Brain pericyte (primary cell): Measurements from ENCODE around the gene KDM8.

Experiments
- DNase-seq: peaks from one replicate; pipeline ENCODE4 v3.0.0-alpha.2; 2012; ENCODE audit warnings: low read depth, low spot score

KDM8 gene

GRCh38 chr16:27215660-27216059, 12.3 kb downstream of the KDM8 start:
- no peak for DNase-seq

DNA sequence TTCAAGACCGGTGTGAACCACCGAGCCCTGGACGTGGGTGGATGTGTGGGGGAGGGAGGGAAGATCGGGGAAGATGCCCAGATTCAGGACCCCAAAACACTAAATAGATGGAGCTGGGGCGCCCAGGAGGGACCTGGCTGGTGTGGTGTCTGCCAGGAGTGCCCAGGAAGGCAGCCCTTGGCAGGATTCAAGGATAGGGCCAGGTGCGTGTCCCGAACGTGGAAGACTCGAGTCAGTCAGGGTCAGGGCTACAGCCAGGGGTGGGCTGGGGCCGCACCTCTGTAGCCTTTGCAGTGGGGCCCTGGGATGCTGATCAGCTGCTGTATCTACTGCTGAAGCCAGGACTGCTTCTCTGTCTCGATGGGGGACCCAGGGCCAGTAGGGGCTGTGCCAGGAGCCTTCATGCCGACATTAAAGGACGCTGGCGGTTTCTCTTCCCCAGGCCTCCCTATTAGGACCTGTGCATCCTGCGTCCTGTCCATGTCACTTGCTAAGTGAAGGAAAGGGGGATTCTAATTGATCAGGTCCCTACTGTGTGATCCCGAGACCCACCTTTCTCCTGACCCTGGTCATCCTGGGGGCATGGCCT, 13.1 kb downstream of the KDM8 start:
- no peak for DNase-seq

DNA sequence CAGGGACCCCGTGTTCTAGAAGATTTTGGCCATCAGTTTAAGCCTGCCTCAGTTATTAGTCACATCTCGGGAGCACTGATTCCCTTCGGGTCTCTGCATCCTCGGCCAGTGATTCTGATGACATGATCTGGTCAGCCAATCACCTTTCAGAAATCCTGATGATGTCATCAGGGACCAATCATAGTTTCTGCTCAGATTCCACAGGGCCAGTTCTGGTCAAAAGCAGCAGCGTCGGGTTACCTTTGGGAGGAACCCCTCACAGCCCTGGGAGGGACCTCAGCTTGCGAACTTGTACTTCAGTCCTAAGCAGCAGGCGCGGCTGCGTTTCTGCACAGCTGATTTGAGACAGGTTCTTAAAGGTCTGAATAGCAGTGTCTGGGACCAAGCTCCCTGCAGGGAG, 13.9 kb downstream of the KDM8 start:
- DNase-seq: no peak

DNA sequence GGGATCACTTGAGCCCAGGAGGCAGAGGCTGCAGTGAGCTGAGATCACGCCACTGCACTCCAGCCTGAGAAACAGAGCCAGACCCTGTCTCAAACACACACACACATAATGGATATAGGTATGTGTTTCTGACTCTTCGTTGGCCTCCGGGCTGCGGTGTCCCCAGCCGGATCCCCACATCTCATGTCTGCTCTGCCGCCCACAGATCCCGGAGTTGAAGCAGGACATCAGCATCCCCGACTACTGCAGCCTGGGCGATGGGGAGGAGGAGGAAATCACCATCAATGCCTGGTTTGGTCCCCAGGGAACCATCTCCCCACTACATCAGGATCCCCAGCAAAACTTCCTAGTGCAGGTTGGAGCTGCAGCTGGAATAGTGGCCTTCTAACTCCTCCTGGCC, 15.4 kb downstream of the KDM8 start:
- DNase-seq: no peak

GRCh38 chr16:27219161-27219560, 15.8 kb downstream of the KDM8 start:
- DNase-seq: no peak

DNA sequence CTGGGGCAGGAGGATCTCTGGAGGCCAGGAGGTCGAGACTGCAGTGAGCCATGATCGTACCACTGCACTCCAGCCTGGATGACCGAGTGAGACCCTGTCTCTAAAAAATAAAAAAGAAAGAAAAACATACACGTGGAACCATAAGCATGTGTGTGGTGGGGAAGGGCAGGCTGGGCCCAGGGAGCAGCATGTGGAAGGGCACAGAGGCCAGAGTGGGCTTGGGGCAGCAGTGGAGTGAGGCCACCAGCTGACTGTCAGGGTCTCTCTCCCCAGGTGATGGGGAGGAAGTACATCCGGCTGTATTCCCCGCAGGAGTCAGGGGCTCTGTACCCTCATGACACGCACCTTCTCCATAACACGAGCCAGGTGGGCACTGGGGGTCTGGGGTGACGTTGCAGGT, 16.8 kb downstream of the KDM8 start:
- DNase-seq: no peak

DNA sequence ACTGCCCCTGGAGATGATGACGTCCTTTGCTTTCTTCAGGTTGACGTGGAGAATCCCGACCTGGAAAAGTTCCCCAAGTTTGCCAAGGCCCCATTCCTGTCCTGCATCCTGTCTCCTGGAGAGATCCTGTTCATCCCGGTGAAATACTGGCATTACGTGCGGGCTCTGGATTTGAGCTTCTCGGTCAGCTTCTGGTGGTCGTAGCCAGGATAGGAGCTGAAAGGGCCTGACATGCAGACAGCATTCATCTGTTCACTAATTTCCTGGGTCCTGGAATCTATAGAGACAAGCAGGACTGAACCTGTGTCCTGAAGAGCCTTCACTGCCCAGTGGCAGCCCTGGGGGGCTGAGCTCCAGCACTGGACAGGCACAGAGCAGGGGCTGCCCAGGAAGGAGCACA, 17.2 kb downstream of the KDM8 start:
- no peak for DNase-seq

DNA sequence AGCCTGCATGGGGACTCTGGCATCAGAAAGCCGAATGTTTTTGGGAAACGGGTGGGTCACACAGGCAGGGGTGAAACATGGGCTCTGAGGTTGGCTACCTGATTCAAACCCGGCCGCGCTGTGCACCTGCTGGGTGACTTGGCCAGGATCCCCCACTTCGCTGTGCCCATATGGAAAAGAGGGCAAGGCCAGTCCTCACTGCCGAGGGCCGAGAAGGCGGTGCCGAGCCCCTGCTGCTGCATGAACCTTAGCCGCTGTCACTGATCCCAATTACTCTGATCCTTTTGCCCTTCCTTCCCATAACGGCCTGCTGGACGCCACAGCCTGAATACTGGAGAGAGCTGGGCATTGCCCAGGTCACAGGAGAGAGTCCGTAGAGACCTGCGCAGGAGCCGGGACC, 17.7 kb downstream of the KDM8 start:
- DNase-seq: no peak

DNA sequence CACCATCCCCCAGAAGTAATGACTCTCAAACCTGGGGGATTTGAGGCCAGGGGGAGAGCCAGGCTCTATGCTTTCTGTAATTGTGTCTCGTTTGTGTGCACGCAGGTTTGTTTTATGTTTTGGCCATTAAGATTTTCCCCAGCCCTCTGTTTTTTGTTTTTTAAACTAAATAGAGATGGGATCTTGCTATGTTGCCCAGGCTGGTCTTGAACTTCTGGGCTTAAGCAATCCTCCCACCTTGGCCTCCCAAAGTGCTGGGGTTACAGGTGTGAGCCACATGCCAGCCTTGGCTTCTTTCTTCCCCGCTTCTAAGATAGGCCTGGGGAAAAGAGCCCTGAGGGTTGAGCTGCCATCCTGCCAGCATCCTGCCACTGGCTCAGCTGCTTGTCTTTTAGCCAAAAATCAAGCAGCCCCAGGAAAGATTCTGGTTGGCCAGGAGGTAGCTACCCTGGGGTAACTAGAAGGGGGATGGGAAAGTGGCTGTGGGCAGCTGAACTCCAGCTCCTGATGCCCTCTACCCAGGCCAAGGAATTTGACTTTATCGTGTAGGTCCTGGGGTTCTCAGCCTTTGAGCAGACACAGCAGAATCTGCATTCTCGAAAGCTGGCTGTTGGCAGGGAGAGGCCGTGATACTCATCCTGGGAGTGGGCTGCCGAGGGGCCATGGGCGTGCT, 18.4 kb downstream of the KDM8 start:
- no peak for DNase-seq

- DNase-seq: no peak
Observed at GRCh38 chr16:27222249-27223225, 19.2 kb downstream of the KDM8 start.

DNA sequence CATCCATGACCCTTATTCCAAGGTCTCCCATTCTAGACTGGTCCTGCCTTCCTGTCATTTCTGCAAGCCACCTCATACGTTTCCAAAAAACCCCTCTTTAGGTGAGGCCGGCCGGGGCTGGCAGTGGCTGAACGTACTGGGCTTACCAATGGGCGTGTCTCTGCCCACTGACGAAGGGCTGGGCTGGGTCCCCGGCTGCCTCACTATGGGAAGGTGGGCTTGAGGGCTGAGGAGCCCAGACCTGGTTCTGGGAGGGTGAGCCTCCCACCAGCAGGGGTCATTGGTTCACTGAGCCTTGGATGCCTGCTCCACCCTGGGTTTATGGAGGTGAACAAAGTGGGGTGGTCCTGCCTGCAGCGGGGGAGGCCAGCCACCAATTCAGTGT, 19.9 kb downstream of the KDM8 start:
- no peak for DNase-seq

GRCh38 chr16:27223701-27224100, 20.4 kb downstream of the KDM8 start:
- no peak for DNase-seq

DNA sequence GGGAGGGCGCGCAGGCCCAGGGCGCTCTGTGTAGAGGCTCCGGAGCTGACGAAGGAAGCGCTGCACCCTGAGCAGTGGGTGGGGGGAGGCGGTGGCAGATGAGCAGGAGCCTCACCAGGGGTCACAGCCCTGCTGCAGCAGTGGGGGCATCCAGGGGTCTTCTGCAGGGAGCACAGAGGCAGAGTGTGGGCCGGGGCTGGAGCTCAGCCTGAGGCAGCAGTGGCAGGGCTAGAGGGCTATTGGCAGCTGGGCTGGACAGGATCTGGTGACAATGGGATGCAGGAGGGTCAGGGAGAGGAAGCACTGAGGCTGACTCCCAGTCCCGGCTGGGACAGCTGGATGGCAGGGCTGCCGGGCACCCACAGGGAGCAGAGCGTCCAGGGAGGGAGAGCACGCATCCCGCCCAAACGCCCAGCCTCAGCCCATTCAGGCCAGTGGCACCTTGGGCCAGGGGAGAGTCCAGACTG, 21.0 kb downstream of the KDM8 start:
- DNase-seq: no peak

GRCh38 chr16:27224741-27225300, 21.5 kb downstream of the KDM8 start:
- DNase-seq: no peak

- no peak for DNase-seq
Observed at GRCh38 chr16:27225536-27226360, 22.4 kb downstream of the KDM8 start.

GRCh38 chr16:27226476-27226875, 23.1 kb downstream of the KDM8 start:
- no peak for DNase-seq

DNA sequence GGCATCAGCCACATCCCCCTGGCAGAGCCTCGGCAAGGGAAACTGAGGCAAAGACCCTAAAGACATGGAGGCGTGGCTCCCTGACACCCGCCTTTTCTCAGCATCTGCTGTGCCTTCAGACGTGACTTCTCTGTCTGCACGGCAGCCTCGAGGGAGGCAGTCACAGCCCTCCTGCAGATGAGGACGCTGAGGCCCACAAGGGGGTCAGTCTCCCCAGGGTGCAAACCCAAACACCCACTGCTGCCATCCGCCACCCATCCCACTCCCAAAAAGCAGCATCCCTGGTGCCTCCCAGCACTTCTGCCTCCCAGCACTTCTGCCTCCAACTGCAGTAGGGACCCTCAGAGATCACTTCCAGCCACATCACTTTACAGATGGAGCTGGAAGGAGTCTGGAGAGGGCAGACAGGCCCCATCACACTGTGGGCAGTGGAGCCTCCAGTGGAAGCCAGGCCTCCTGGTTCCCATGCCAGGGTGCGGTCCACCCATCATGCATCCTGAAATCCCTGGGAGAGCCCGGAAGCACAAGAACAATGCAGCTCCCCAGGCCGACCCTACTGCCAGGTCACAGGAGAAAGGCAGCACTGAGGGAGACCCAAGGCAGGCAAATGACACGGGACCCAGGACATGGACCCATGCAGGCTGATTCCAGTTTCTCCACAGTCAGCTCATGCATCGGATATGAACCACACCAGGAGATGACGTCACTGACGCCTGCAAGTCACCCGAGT, 23.8 kb downstream of the KDM8 start:
- DNase-seq: no peak

DNA sequence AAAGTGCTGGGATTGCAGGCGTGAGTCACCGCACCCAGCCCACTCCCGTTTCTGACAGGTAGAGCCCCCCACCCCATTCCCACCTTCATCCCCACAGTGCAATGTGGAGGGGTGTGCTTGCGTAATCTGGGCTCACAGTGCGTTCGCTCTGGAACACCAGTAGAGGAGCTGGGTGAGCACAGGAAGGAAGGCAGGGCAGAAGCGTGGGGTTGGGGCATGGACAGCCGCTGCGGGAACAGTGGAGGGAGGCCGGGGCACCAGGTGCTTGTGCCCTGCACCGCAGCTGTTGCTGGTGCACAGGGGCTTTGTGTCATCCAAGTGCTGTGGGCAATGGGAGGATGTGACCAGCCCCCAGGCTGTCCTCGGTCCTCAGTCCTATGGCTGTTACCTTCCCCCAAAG, 24.7 kb downstream of the KDM8 start:
- no peak for DNase-seq

DNA sequence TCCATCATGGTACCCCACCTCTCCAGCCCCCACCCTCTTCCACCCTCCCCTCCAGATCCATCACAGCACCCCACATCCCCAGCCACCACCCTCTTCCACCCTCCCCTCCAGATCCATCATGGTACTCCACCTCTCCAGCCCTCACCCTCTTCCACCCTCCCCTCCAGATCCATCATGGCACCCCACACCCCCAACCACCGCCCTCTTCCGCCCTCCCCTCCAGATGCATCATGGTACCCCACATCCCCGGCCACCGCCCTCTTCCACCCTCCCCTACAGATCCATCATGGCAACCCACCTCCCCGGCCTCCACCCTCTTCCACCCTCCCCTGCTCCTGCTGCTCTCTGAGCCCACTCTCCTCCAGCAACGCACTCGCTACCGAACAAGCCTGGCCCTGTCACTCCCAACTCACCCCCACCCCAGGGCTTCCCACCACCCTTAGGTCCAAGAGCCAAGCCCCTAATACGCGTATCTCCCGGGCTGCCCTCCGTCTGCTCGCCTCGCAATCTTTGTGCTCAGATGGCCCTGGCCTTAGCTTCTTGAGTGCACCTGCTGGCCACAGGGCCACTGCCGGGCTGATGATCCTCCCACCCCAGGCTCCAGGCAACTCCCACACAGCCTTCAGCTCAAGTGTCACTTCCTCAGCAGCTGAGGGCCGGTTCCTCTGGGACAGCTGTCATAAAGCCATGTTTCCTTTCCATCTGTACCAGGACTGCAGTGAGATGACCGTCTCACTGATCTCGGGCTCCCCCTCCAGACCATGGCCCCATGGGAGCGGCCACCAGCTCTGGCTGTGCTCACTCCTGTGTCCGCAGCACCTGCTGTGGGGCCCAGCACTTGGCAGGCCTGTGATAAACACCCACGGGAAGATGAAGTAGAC, 25.5 kb downstream of the KDM8 start:
- DNase-seq: no peak
